ENCODE results near the gene GALNT14.

Gene GALNT14

GRCh38 chr2:31003749-31004148 lies 134.5 kb downstream of the GALNT14 start:
- no peak for DNase-seq

- DNase-seq, result no peak
Observed at GRCh38 chr2:31002537-31003150, 135.6 kb downstream of the GALNT14 start.

GRCh38 chr2:31000970-31001369 lies 137.3 kb downstream of the GALNT14 start:
- no peak for DNase-seq

GRCh38 chr2:30998672-30999071 lies 139.6 kb downstream of the GALNT14 start:
- DNase-seq, result no peak

GRCh38 chr2:30997979-30998378 lies 140.3 kb downstream of the GALNT14 start:
- DNase-seq, result no peak

- no peak for DNase-seq
Observed at GRCh38 chr2:30994227-30995056, 143.8 kb downstream of the GALNT14 start.

- DNase-seq, result no peak
Observed at GRCh38 chr2:30992781-30993180, 145.5 kb downstream of the GALNT14 start.

GRCh38 chr2:30990671-30991070 lies 147.6 kb downstream of the GALNT14 start:
- no peak for DNase-seq

GRCh38 chr2:30990176-30990575 lies 148.1 kb downstream of the GALNT14 start:
- no peak for DNase-seq

GRCh38 chr2:30989746-30990145 lies 148.5 kb downstream of the GALNT14 start:
- no peak for DNase-seq

GRCh38 chr2:30987566-30987965 lies 150.7 kb downstream of the GALNT14 start:
- no peak for DNase-seq

GRCh38 chr2:30986231-30986580 lies 152.0 kb downstream of the GALNT14 start:
- DNase-seq, result no peak

GRCh38 chr2:30985493-30986230 lies 152.6 kb downstream of the GALNT14 start:
- DNase-seq, result no peak

GRCh38 chr2:30984148-30984547 lies 154.1 kb downstream of the GALNT14 start:
- DNase-seq, result no peak

- no peak for DNase-seq
Observed at GRCh38 chr2:30981510-30981909, 156.7 kb downstream of the GALNT14 start.

- no peak for DNase-seq
Observed at GRCh38 chr2:30981096-30981495, 157.1 kb downstream of the GALNT14 start.

GRCh38 chr2:30979822-30980245 lies 158.4 kb downstream of the GALNT14 start:
- DNase-seq, result no peak

GRCh38 chr2:30978854-30979253 lies 159.4 kb downstream of the GALNT14 start:
- no peak for DNase-seq

GRCh38 chr2:30978044-30978443 lies 160.2 kb downstream of the GALNT14 start:
- no peak for DNase-seq

GRCh38 chr2:30975156-30975555 lies 163.1 kb downstream of the GALNT14 start:
- no peak for DNase-seq

GRCh38 chr2:30974554-30974953 lies 163.7 kb downstream of the GALNT14 start:
- DNase-seq, result no peak

GRCh38 chr2:30974092-30974491 lies 164.1 kb downstream of the GALNT14 start:
- no peak for DNase-seq

GRCh38 chr2:30971231-30972025 lies 166.8 kb downstream of the GALNT14 start:
- no peak for DNase-seq

Measured in RPMI8226 (cell line).